ENCODE results near the gene KIAA1217.

The KIAA1217 gene

GRCh38 chr10:24519950-24520349 lies 311.0 kb downstream of the KIAA1217 start:
- Histone ChIP-seq H3K9me3 (ENCODE audit: control insufficient read depth, low read length) (no peaks in the 10 kb centered on the region), H3K4me2 (ENCODE audit: low read length) (no peak overlapping the region), H3K36me3 (ENCODE audit: control insufficient read depth, insufficient read depth, low read length) (no peaks in the 10 kb centered on the region), H3K9ac (no peak overlapping the region), H3K27me3 (ENCODE audit: control insufficient read depth, insufficient read depth, low read length) (no peaks in the 10 kb centered on the region), H2AFZ (no peak overlapping the region), H3K79me2 (peaks cover 9% of the 10 kb centered on the region), H3K4me3 (ENCODE audit: low read depth, low read length) (no peak overlapping the region), H3K27ac (no peak overlapping the region), H3K4me1 (no peaks in the 10 kb centered on the region)
- TF ChIP-seq, protein P1, sequence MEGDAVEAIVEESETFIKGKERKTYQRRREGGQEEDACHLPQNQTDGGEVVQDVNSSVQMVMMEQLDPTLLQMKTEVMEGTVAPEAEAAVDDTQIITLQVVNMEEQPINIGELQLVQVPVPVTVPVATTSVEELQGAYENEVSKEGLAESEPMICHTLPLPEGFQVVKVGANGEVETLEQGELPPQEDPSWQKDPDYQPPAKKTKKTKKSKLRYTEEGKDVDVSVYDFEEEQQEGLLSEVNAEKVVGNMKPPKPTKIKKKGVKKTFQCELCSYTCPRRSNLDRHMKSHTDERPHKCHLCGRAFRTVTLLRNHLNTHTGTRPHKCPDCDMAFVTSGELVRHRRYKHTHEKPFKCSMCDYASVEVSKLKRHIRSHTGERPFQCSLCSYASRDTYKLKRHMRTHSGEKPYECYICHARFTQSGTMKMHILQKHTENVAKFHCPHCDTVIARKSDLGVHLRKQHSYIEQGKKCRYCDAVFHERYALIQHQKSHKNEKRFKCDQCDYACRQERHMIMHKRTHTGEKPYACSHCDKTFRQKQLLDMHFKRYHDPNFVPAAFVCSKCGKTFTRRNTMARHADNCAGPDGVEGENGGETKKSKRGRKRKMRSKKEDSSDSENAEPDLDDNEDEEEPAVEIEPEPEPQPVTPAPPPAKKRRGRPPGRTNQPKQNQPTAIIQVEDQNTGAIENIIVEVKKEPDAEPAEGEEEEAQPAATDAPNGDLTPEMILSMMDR (IDR thresholded peaks at IDR 0.05) = no peak

- Histone ChIP-seq H3K27me3 (ENCODE audit: control insufficient read depth, insufficient read depth, low read length) (no peaks in the 10 kb centered on the region), H2AFZ (no peak overlapping the region), H3K9me3 (ENCODE audit: control insufficient read depth, low read length) (no peaks in the 10 kb centered on the region), H3K4me3 (ENCODE audit: low read depth, low read length) (no peak overlapping the region), H3K9ac (no peak overlapping the region), H3K4me1 (no peaks in the 10 kb centered on the region), H3K27ac (no peak overlapping the region), H3K4me2 (ENCODE audit: low read length) (no peak overlapping the region), H3K79me2 (peaks cover 9% of the 10 kb centered on the region), H3K36me3 (ENCODE audit: control insufficient read depth, insufficient read depth, low read length) (no peaks in the 10 kb centered on the region)
- TF ChIP-seq, protein P1 (IDR thresholded peaks at IDR 0.05) = no peak
Observed at GRCh38 chr10:24524314-24524713, 315.4 kb downstream of the KIAA1217 start.

DNA sequence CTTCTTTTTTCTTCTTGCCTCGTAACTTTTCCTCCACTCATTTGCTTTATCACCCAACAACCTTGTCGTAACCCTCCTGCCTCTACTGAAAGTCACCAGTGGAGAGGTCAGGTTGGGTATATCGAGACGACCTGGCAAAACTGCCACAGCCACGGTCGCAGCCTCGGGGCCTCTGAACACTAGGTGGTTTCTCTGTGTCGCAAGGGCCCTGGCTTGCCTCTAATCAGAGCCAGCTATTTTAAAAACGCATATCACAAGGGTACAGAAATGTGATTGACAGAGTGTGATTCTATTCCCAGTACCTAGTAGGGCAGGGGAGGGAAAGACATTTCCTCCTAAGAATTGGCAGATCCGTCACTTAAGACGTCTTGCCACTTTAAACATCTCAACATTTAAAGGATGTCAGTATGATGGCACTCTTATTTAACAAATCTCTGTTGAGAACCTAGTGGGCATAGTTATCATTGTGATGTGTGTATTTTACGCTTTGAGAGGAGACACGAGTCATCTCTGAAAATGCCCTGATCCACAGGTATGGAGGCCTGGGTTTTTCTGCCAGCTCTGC lies 317.2 kb downstream of the KIAA1217 start:
- Histone ChIP-seq H3K4me1 (no peaks in the 10 kb centered on the region), H3K36me3 (ENCODE audit: control insufficient read depth, insufficient read depth, low read length) (no peaks in the 10 kb centered on the region), H3K4me3 (ENCODE audit: low read depth, low read length) (no peak overlapping the region), H3K79me2 (peaks cover 2% of the 10 kb centered on the region), H2AFZ (no peak overlapping the region), H3K27me3 (ENCODE audit: control insufficient read depth, insufficient read depth, low read length) (no peaks in the 10 kb centered on the region), H3K4me2 (ENCODE audit: low read length) (no peak overlapping the region), H3K9ac (no peak overlapping the region), H3K9me3 (ENCODE audit: control insufficient read depth, low read length) (no peaks in the 10 kb centered on the region), H3K27ac (no peak overlapping the region)
- TF ChIP-seq, protein P1 (IDR thresholded peaks at IDR 0.05) = no peak

DNA sequence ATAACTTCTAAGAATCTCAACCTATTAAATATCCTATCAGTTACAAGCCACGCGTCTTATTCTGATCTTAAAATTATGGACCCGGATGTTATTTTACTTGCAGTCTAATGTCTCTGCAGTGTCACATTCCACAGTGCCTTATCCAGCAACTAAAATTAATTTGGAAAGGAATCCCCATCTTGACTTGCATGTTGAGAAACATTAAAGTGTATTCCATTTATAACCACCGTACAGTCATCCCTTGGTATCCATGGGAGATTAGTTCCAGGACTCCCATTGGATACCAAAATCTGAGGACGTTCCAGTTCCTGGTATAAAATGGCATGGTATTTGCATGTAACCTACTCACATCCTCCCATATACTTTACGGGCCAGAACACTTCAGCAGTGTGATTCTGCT lies 320.0 kb downstream of the KIAA1217 start:
- Histone ChIP-seq H3K4me3 (ENCODE audit: low read depth, low read length) (no peak overlapping the region), H3K9ac (no peak overlapping the region), H3K4me1 (no peaks in the 10 kb centered on the region), H3K36me3 (ENCODE audit: control insufficient read depth, insufficient read depth, low read length) (no peaks in the 10 kb centered on the region), H2AFZ (no peak overlapping the region), H3K9me3 (ENCODE audit: control insufficient read depth, low read length) (no peaks in the 10 kb centered on the region), H3K27me3 (ENCODE audit: control insufficient read depth, insufficient read depth, low read length) (no peaks in the 10 kb centered on the region), H3K27ac (no peak overlapping the region), H3K79me2 (peaks cover 5% of the 10 kb centered on the region), H3K4me2 (ENCODE audit: low read length) (no peak overlapping the region)
- TF ChIP-seq, protein P1 (IDR thresholded peaks at IDR 0.05) = no peak

DNA sequence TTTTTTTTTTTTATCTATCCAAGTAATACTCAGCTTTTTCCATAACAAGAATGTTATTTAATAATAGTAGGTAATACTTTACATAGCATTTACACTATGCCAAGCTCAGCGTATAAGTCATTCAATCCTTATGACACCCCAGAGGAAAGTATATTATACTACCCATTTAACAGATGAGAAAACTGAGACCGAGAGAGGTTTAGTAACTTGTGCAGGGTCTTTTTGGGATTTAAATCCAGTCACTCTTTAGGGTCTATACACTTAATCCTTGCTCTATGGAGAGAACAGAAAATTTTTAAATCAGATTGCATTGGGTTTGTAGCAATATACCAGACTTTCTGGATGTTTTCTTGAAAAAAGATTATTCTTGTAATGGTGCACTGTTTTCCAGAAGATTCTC lies 322.5 kb downstream of the KIAA1217 start:
- Histone ChIP-seq H3K9ac (no peak overlapping the region), H3K4me2 (ENCODE audit: low read length) (no peak overlapping the region), H3K79me2 (peaks cover 2% of the 10 kb centered on the region), H3K36me3 (ENCODE audit: control insufficient read depth, insufficient read depth, low read length) (no peaks in the 10 kb centered on the region), H3K27ac (no peak overlapping the region), H3K9me3 (ENCODE audit: control insufficient read depth, low read length) (no peaks in the 10 kb centered on the region), H2AFZ (no peak overlapping the region), H3K4me3 (ENCODE audit: low read depth, low read length) (no peak overlapping the region), H3K4me1 (no peaks in the 10 kb centered on the region), H3K27me3 (ENCODE audit: control insufficient read depth, insufficient read depth, low read length) (no peaks in the 10 kb centered on the region)
- TF ChIP-seq, protein P1 (IDR thresholded peaks at IDR 0.05) = no peak
